Stimulated activated CD8-positive, alpha-beta memory T cell treated with anti-CD3 and anti-CD28 coated beads, Interleukin-4, amount 100 ng/mL, for 24 hours (primary cell): ENCODE results near the gene RABGAP1L.
"Not testable (repeated sequence)": the region's sequence is repeated elsewhere in the genome, so short reads cannot be mapped to it uniquely, and the experiment has no call there.

ENCODE experiments used
- DNase-seq: peaks from one replicate; pipeline ENCODE4 v3.0.0-alpha.2; 2020; ENCODE audit warnings: low read depth

Gene RABGAP1L

DNA sequence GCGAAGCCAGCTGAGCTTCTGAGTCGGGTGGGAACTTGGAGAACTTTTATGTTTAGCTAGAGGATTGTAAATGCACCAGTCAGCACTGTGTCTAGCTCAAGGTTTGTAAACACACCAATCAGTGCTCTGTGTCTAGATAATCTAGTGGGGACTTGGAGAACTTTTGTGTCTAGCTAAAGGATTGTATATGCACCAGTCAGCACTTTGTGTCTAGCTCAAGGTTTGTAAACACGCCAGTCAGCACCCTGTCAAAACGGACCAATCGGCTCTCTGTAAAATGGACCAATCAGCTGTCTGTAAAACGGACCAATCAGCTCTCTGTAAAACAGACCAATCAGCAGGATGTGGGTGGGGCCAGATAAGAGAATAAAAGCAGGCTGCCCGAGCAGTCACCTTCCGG is 552.5 kb downstream of the RABGAP1L start:
- not testable (repeated sequence) for DNase-seq

DNA sequence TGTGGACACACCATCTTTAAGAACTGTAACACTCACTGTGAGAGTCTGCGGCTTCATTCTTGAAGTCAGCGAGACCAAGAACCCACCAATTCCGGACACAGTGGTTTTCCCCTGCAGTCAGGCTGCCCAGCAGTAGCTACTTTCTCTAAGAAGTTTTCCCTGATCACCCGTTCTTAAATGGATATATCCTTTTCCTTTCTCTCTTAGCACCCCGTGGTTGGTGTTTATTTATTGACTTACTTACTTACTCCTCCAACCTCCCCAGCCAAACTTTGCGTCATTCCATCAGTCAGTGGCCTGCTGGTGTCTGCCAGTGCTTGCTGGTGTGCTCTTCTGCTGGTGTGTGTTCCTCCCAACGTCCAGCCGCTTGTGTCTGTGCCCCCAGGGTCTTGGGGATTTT is 553.2 kb downstream of the RABGAP1L start:
- DNase-seq: no peak

GRCh38 chr1:174713796-174714195 is 554.5 kb downstream of the RABGAP1L start:
- DNase-seq: no peak

DNA sequence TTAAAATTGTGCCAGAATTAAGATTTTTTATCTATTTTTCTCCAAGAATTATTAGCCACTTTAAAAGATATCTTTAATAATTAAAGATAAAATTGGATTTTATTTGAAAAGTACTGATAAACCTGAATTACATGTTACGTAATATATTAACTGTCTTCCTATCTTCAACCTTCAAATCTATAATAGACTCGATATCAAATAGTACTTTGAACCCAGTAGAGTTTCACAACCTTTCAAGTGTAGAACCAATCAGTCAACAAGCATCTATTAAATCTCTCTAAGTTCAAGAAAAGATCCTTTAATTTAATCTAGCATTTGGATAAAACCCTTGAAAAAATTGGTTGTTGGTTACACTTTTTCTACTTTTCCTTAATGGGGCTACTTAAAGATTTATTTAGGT is 559.9 kb downstream of the RABGAP1L start:
- no peak for DNase-seq

DNA sequence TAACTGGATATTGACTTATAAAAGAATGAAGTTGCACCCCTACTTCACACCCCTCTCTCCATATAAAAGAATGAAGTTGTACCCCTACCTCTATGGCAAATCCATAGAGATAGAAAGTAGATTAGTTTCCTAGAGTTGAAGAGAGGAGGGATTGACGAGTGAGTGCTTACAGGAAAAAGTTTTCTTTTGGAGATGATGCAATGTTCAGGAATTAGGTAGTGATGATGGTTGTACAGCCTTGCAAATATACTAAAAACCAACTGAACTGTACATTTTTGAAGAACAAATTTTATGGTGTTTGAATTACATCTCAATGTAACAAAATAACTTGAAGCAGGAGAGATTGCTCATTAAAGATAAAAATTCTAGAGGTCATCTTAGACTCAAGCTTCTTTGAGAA is 561.3 kb downstream of the RABGAP1L start:
- DNase-seq: no peak

DNA sequence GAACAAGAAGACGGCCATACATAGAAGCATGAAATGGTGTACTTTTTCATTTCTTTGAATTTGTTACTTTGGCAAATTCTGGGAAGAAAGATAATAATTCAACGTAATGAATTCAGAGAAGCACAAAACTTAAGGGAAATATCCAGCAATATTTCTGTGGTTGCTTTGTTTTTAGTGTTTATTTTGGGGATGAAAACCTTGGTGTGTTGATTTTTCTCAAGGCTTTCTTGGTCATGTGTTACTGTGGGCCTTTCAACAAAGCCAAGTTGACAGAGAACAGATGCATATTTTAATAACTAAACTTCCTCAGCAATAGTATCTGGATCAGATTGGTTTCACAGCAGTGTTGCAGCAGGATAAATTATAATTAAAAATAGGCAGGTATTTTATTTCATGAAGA is 561.9 kb downstream of the RABGAP1L start:
- DNase-seq: no peak

GRCh38 chr1:174723816-174724215 is 564.5 kb downstream of the RABGAP1L start:
- DNase-seq: no peak

- no peak for DNase-seq
Measured at GRCh38 chr1:174724219-174724618, 564.9 kb downstream of the RABGAP1L start.

GRCh38 chr1:174726167-174726879 is 567.0 kb downstream of the RABGAP1L start:
- no peak for DNase-seq

DNA sequence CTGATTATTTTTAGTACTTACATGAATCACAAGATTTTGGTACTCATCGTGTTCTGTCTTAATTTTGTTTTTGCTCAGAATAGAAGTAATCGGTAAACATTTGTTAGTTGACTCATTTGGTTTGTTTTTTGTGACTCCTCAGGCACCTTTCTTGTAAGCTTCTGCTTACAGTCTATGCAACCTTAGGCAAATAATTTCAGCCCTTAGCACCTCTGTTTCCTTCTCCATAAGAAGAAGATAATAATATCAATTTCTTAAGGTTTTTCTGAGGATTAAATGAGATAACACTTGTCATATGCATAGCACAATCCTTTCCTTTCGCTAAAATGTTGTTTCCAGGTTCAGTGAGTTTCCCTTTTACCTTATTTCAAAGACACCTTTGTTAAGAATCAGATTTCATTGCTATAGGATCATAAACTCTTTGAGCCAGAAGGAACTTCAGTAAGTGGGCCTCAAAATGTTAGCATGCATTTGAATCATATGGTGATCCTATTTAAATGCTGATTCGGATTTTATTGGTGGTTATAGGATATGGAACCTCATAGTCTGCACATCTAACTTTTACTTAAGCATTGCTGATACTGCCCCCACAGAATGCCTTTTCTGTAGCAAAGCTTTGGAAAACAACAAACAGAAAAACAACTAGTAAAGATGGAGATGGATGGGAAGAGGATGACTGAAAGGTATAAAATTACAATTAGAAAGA is 567.7 kb downstream of the RABGAP1L start:
- DNase-seq: no peak

DNA sequence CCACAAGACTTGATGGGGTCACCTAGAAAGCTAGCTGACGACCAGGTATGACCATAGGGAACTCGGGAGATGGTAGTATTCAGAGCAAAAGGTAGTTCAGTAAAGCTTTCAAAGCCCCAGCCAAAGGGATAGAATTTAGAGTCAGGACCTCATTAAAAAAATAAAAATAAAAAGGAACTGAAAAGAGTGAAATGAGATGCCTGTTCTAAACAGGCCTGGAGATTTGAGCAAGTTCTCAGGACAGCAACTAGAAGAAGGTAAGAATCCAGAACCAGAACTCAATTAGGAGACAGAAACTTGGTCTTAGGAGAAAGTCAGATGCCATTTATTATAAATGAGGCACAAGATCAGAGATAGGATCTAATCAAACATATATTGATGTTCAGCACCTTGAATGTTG is 575.0 kb downstream of the RABGAP1L start:
- no peak for DNase-seq

DNA sequence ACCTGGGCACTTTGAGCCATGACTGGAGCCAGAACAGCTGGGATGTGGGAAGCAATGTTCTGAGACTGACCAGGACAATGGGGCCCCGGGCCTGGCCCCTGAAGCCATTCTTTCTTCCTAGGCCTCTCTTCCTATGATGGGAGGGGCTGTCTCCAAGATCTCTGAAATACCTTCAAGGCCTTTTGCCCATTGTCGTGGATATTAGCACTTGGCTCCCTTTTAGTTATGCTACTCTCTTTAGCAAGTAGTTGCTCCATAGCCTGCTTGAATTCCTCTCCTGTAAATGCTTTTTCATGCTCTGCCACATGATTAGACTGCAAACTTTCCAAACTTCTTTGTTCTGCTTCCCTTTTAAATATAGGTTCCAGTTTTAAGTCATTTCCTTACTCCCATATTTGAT is 577.5 kb downstream of the RABGAP1L start:
- DNase-seq: no peak

- no peak for DNase-seq
Measured at GRCh38 chr1:174740249-174740968, 581.1 kb downstream of the RABGAP1L start.

DNA sequence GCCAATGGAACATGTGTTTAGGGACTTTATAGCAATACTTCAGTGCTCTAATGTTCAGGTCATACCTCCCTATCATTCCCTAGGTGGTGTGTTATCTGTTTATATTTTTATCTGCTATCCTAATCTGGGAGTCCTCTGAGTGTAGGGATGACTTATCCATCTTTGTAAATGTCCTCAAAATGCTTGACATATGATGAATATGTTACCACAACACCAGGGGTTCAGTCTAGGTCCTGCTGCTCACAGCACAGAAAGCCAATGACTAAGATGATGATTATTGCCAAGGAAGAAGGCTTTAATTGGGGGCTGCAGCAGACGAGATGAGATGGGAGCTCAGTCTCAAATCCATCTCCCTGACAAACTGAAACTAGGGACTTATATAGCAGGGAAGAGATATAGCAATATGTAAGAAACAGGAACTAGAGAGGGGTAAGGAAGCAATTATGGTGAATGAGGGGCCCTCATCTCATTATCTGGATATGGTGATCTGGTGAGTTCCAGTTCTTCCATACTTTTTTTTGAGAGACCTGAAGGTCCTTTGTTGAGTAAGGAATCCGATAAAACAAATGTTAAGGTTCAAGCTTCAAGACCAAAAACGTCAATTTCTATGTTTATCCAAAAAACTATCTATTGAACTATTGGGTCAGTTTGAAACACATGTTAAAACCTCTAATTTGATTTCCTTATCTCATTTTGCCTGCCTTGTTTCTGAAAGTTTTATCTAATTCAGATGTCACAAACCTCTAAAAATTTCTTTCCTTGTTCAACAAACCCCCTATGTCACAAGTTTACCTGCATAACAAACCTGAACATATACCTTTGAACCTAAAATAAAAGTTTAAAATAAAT is 583.7 kb downstream of the RABGAP1L start:
- no peak for DNase-seq

- no peak for DNase-seq
Measured at GRCh38 chr1:174743654-174744561, 584.6 kb downstream of the RABGAP1L start.

GRCh38 chr1:174744886-174745285 is 585.6 kb downstream of the RABGAP1L start:
- no peak for DNase-seq

GRCh38 chr1:174746024-174746808 is 586.9 kb downstream of the RABGAP1L start:
- no peak for DNase-seq

GRCh38 chr1:174747613-174748012 is 588.3 kb downstream of the RABGAP1L start:
- no peak for DNase-seq

GRCh38 chr1:174748586-174748985 is 589.3 kb downstream of the RABGAP1L start:
- DNase-seq: no peak

- DNase-seq: no peak
Measured at GRCh38 chr1:174753131-174753530, 593.8 kb downstream of the RABGAP1L start.
